Epithelial cell of proximal tubule (primary cell): ENCODE measurements around the gene CACNA2D1. TPM values are rescaled to one million over a fixed set of nuclear protein-coding genes. Genes with fewer than 3 reads are reported as not detected.

ENCODE experiments used
- DNase-seq: peaks from one replicate; pipeline ENCODE4 v3.0.0-alpha.2; 2011; ENCODE audit warnings: low read depth
- H3K4me3 ChIP-seq: 2 replicates; pipeline ENCODE4 v1.5.1; 2011; ENCODE audit warnings: low read depth, mild to moderate bottlenecking, low read length
- total RNA-seq: library from RNA; depleted of rRNA; stranded (reverse); fragments of >200 nt; gene quantifications from 2 replicates; pipeline ENCODE4 v1.2.3, GENCODE V29; 2015
- TF ChIP-seq, protein P1 (sequence below): conservative IDR thresholded peaks from 2 replicates; pipeline ENCODE4 v1.5.1; 2012; ENCODE audit warnings: low read depth, mild to moderate bottlenecking, low read length

CACNA2D1 gene
- total RNA-seq, 1 donor from 2014 or later, result 6.1 TPM

DNA sequence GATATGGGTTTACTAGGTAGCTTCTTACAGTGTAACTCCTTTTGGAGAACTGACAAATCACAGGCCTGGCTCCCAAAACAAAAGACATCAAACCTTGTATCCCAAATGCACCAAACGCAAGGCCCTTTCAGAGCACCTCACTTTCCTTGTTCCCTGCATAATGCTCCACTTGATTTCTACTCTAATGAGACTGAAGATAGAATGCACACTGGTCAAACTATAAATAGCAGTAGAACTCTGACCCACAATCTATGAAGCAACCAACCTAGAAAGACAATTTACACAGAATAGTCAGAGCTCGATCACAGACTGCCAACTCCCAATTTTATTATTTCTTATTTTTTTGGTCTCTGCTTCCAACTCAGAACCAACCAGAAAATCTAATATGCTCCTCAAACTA lies 214.4 kb downstream of the CACNA2D1 start:
- DNase-seq, result no peak
- H3K4me3 ChIP-seq, result no peak overlapping the region
- TF ChIP-seq, protein P1, sequence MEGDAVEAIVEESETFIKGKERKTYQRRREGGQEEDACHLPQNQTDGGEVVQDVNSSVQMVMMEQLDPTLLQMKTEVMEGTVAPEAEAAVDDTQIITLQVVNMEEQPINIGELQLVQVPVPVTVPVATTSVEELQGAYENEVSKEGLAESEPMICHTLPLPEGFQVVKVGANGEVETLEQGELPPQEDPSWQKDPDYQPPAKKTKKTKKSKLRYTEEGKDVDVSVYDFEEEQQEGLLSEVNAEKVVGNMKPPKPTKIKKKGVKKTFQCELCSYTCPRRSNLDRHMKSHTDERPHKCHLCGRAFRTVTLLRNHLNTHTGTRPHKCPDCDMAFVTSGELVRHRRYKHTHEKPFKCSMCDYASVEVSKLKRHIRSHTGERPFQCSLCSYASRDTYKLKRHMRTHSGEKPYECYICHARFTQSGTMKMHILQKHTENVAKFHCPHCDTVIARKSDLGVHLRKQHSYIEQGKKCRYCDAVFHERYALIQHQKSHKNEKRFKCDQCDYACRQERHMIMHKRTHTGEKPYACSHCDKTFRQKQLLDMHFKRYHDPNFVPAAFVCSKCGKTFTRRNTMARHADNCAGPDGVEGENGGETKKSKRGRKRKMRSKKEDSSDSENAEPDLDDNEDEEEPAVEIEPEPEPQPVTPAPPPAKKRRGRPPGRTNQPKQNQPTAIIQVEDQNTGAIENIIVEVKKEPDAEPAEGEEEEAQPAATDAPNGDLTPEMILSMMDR, result no peak

DNA sequence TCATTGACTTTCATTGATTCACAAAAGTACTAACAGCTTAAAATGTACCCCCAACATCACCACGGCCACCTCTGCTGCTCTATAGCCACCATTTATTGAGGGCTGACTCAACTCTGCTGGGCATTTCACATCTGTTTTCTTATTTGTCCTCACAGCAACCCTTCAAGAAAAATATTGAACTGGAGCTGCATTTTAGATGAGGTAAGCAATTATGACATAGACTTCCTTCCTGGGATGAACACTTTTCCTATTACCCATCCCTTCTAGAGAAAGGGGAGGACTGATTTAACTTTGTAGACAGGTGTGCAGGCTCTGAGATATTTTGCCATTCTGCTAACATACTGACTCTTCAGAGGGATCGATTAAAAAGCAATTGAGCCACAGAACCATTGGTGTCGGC lies 217.4 kb downstream of the CACNA2D1 start:
- TF ChIP-seq, protein P1, result no peak
- DNase-seq, result no peak
- no peak overlapping the region for H3K4me3 ChIP-seq

DNA sequence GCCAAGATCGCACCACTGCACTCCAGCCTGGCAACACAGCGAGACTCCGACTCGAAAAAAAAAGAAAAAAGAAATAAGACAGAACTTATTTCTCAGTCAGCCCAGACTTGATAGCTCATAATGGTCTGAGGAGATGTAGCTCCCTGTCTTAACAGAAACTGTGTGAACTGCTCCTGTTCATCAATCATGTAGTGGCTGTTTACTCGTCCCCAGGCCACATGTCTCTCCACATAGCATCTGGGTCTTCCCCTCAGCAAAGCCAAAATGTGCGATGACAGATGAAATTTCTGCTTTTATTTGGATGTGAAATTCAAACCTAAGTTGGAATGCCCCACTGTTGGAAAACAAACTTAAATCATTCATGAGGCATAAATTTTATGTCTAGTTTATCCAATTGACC lies 219.0 kb downstream of the CACNA2D1 start:
- TF ChIP-seq, protein P1, result no peak
- no peak for DNase-seq
- no peak overlapping the region for H3K4me3 ChIP-seq

DNA sequence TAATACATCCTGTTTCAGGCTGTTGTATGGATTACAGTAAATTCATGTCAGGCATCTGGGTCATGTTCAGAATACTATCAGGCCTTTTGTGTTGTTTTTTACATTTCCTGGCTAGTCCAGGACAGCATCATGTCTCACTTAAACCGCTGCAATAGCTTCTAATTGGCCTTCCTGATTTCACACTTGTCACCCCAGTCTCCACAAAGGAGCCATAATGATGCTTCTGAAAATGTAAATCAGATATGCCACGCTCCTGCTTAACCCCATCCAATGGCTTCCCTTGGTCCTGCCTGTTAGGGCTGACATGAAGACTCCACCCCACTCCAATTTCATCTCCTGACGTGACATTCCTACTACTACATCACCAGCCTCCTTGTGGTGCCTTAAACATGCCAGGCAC lies 220.0 kb downstream of the CACNA2D1 start:
- no peak for DNase-seq
- H3K4me3 ChIP-seq, result no peak overlapping the region
- TF ChIP-seq, protein P1, result no peak

DNA sequence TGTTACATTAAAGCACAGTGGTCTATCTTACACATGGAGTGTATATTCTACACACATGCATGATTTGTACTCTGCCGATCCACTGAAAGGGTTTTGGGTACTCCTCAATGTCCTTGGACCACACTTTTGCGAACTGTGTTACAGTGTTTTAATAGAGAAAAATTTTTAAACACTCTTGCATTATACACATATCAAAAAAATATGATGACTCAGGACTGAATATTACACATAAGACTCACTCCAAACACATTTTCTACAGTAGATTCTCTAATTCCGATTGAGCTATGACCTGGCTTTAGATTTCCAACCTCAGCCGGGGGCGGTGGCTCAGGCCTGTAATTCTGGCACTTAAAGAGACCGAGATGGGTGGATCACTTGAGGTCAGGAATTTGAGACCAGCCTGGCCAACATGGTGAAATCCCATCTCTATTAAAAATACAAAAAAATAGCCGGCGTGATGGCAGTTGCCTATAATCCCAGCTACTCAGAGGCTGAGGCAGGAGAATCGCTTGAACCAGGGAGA lies 222.4 kb downstream of the CACNA2D1 start:
- no peak overlapping the region for H3K4me3 ChIP-seq
- TF ChIP-seq, protein P1, result no peak
- no peak for DNase-seq

DNA sequence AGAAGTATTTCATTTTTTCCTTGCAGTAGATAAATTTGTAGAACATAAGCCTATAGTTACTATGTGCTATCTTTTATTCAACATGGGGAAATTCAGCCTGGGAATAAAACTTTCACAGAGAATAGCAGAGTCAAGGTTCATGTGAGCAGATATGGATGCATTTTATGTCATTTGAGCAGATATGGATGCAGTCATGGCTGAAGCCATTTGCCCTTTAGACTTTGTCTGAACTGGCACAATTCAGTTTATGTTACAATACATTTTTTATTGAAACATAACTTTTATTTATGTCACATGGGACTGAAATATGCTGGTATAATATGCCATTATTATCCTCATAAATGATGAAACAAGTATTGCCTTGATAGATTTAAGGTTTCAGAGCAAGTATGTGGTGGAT lies 231.1 kb downstream of the CACNA2D1 start:
- H3K4me3 ChIP-seq, result no peak overlapping the region
- no peak for DNase-seq
- TF ChIP-seq, protein P1, result no peak

DNA sequence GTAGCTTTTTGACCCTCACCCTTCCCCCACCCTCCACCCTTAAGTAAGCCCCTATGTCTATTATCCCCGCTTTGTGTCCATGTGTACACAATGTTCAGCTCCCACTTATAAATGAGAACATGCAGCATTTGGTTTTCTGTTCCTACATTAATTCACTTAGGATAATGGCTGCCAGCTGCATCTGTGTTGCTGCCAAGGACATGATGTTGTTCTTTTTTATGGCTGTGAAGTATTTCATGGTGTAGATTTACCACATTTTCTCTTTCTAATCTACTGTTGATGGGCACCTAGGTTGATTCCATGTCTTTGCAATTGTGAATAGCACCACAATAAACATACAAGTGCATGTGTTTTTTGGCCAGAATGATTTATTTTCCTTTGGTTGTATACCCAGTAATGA lies 232.2 kb downstream of the CACNA2D1 start:
- no peak for DNase-seq
- H3K4me3 ChIP-seq, result no peak overlapping the region
- TF ChIP-seq, protein P1, result no peak
